GM12891 (cell line): Measurements from ENCODE around the gene DESI1.

ENCODE experiments used
- POLR2A ChIP-seq: IDR thresholded peaks from 2 replicates; pipeline ENCODE4 v1.6.1; 2011; ENCODE audit warnings: low read depth, low read length, control low read depth
- POLR2AphosphoS5 ChIP-seq: IDR thresholded peaks from 2 replicates; pipeline ENCODE4 v1.6.1; 2011; ENCODE audit warnings: low read depth, low read length, control low read depth

GRCh38 chr22:41571786-41572185 is 49.1 kb downstream of the DESI1 start:
- TF ChIP-seq POLR2A (no peak), POLR2AphosphoS5 (no peak)
